HG03095 (cell line): ENCODE measurements around the gene BBIP1.
A peak's percentile ranks its signal among the peaks of the same experiment; 100 is the strongest.

Source experiments
- ATAC-seq: cut with Tn5 transposase; IDR thresholded peaks from one replicate; pipeline ENCODE4 v1.9.1; 2021; ENCODE audit warnings: moderate library complexity; ENCODE audit not compliant: unreplicated experiment

BBIP1 gene

GRCh38 chr10:110863956-110864355, 55.0 kb downstream of the BBIP1 start:
- ATAC-seq: no peak

GRCh38 chr10:110863361-110863760, 55.6 kb downstream of the BBIP1 start:
- no peak for ATAC-seq

DNA sequence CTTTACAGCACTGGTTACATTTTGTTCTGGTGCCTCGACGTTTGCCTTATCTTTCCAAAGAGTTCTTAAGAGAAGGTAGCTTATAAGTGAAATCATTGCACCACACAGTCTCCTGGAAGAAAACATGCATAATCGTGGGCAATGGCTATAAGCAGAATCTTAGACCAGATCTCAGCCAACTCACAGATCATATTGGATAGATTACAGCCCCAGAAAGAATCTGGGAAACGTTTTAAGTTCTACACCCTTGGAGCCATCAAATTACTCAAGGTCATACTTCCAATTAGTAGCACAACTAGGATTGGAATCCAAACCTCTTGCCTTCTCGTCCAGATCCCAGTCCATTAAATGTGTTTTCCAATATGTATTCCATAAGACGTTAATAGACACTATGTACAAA, 56.0 kb downstream of the BBIP1 start:
- ATAC-seq: no peak

GRCh38 chr10:110861930-110862649, 56.9 kb downstream of the BBIP1 start:
- no peak for ATAC-seq

DNA sequence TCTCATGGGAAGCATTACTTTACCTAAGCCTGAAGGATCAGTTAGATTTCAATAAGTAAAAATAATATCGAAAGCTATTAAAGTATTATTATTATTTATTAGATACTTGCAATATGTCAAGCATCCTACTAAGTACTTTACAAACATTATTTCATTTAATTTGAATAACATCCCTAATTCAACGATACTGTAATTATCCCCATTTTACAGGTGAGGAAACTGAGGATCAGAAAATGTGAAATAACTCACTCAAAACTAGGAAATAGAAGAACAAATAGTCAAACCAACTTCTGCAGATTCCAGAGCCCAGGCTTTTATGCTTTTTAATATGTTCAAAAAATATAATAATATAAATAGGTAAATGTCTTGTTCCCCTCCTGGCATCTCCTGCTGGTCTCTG, 57.5 kb downstream of the BBIP1 start:
- ATAC-seq: no peak

GRCh38 chr10:110860576-110861241, 58.3 kb downstream of the BBIP1 start:
- ATAC-seq: peak; percentile 46

DNA sequence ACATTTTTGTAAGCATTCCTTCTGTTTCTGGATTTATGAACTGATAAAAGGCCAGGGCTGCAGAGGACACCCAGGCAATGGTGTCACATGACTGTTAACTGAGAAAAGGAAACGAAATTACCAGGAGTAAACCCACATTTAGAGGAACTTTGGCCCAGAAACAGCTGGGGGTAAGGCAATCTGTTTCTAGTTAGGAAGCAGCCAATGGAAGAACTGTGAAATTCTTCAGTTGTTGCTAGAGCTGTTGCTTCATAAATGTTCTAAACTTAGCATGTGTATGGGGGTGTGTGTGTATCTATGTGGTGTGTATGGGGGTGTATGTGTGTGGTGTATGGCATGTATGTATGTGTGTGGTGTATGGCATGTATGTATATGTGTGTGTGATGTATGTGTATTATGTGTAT, 59.0 kb downstream of the BBIP1 start:
- ATAC-seq: no peak

- ATAC-seq: no peak
Measured at GRCh38 chr10:110859206-110859972, 59.6 kb downstream of the BBIP1 start.

DNA sequence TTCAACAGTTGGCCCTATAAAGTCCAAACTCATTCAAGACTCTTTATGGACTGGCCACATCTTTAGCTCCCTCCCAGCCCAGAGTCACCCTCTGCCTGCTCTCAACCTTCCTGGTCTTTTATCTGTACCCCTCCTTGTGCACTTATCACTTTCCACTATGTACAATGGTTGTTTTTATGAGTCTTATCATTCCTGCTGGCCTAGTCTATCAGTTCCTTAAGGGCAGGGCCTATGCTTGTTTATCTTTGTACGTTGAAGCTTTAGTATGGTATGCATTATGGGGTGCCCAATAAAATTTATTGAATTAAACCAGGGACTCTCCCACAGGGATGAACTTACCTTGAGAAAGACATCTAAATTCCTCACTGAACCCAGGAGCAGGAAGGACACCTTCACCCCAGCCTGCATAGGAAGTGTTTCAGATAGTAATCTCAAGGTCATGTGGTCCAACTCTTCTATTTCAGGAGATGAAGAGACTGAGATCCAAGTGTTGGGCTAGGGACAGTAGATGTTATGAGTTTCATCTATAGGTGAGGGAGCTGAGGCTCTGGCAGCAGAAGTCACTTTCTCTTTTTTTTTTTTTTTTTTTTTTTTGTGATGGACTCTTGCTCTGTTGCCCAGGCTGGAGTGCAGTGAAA, 60.6 kb downstream of the BBIP1 start:
- no peak for ATAC-seq

- no peak for ATAC-seq
Measured at GRCh38 chr10:110857265-110858171, 61.5 kb downstream of the BBIP1 start.

DNA sequence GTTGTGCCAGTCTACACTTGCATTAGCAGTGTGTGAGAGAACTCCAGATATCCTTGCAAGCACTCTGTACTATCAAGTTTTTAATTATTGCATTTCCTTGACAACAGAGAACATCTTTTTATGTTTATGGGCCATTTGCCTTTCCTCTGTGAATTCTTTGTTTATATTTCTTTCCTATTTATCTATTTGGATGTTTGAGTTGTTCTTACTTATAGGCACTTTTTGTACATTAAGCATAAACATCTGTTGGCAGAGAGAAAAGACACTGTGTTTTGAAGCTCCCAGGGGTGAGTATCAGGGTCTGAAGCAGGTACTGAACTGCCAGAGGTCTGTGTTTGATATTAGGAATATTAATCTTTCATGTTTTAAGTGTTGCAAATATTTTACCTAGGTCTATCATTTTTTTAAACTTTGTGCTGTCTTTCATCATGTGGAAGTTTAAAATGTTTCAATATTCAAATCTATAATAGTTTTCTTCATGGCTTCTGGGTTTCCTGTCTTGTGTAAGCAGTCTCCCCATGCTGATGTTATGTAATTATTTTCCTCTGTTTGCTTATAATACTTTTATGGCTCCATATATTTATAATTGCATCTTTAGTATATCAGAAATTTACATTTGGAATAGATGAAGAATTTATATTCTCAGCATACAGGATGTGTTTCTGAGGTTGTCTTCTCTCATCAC, 64.9 kb downstream of the BBIP1 start:
- ATAC-seq: no peak

DNA sequence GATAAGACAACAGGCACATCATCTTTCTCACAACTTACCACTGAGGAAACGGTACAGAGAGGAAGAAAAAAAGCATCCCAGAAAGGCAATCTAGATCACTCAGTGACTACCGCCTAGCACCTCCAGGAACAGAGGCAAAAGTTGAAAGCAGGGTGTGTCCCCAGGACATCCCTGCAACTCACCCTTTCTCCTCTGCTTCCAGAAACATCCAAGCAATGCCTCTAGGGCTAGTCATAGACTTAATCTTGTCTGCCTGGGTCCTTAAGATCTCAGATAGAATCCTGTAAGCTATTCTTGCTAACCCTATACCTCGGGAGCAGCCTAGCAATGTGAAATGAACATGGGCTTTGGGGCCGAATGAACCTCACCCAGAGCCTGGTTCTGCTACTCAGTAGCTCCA, 66.0 kb downstream of the BBIP1 start:
- no peak for ATAC-seq

- no peak for ATAC-seq
Measured at GRCh38 chr10:110852255-110852896, 66.6 kb downstream of the BBIP1 start.

- no peak for ATAC-seq
Measured at GRCh38 chr10:110851020-110851612, 67.9 kb downstream of the BBIP1 start.

DNA sequence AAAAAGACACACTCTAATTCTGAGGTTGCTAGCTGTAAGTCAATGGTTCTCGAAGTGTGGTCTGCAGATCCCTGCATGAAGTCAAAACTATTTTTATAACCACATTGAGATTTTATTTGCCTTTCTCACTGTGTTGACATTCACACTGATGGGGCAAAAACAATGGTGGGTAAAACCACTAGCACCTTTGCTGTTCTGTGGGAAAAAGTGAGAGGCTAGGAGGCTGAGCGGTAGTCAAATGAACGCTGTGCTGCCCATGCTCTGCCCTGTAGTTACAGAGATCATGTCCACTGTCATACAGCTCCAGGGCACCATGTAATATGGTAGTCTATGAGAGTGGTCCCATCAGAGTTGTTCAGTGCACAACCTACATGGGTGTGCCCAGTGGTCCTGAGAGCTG, 68.9 kb downstream of the BBIP1 start:
- ATAC-seq: no peak
